MM.1S (cell line): ENCODE data around the gene NUAK1.

Experiments used
- DNase-seq: peaks from one replicate; pipeline ENCODE4 v3.0.0-alpha.2; 2015
- H2AFZ ChIP-seq: fragments of 300-600 bp; sonication (generic); 2 replicates; pipeline ENCODE4 v1.6.0; 2016; ENCODE audit warnings: antibody characterized with exemption, low read length
- H3F3A ChIP-seq: fragments of 300-600 bp; sonication (generic); 2 replicates; pipeline ENCODE4 v1.6.1; 2016; ENCODE audit warnings: mild to moderate bottlenecking, antibody characterized with exemption, low read length, moderate library complexity, mixed read lengths; ENCODE audit not compliant: insufficient read depth
- H3K27ac ChIP-seq: fragments of 300-600 bp; sonication (generic); 2 replicates; pipeline ENCODE4 v1.5.1; 2016; ENCODE audit warnings: mild to moderate bottlenecking, low read length
- H3K27me3 ChIP-seq: fragments of 300-600 bp; sonication (generic); replicated peaks from 2 replicates; pipeline ENCODE4 v1.6.0; 2016; ENCODE audit warnings: low read length; ENCODE audit not compliant: insufficient read depth
- H3K36me3 ChIP-seq: fragments of 300-600 bp; sonication (generic); replicated peaks from 2 replicates; pipeline ENCODE4 v1.6.1; 2016; ENCODE audit warnings: mild to moderate bottlenecking, low read length, mixed read lengths; ENCODE audit not compliant: insufficient read depth
- H3K4me1 ChIP-seq: fragments of 300-600 bp; sonication (generic); 2 replicates; pipeline ENCODE4 v1.6.1; 2016; ENCODE audit warnings: low read length, mixed read lengths
- H3K4me2 ChIP-seq: fragments of 300-600 bp; sonication (generic); 2 replicates; pipeline ENCODE4 v1.6.0; 2016; ENCODE audit warnings: low read depth, low read length
- H3K4me3 ChIP-seq: fragments of 300-600 bp; sonication (generic); 2 replicates; pipeline ENCODE4 v1.5.1; 2016; ENCODE audit warnings: low read length, mixed read lengths
- H3K79me2 ChIP-seq: fragments of 300-600 bp; sonication (generic); 2 replicates; pipeline ENCODE4 v1.6.1; 2016; ENCODE audit warnings: mixed run types, low read length, mixed read lengths
- H3K9ac ChIP-seq: fragments of 300-600 bp; sonication (generic); 2 replicates; pipeline ENCODE4 v1.6.1; 2016; ENCODE audit warnings: low read length, mixed read lengths
- H3K9me2 ChIP-seq: fragments of 300-600 bp; sonication (generic); replicated peaks from 2 replicates; pipeline ENCODE4 v1.6.1; 2016; ENCODE audit warnings: mild to moderate bottlenecking, low read length, mixed read lengths; ENCODE audit not compliant: insufficient read depth
- H3K9me3 ChIP-seq: fragments of 300-600 bp; sonication (generic); replicated peaks from 2 replicates; pipeline ENCODE4 v1.6.1; 2016; ENCODE audit warnings: mild to moderate bottlenecking, low read length, mixed read lengths; ENCODE audit not compliant: insufficient read depth
- H4K20me1 ChIP-seq: fragments of 300-600 bp; sonication (generic); 2 replicates; pipeline ENCODE4 v1.6.1; 2016; ENCODE audit warnings: mild to moderate bottlenecking, low read length, moderate library complexity, mixed read lengths; ENCODE audit not compliant: insufficient read depth
- EZH2 ChIP-seq: fragments of 300-600 bp; sonication (generic); optimal IDR thresholded peaks from 2 replicates; pipeline ENCODE3; 2017; ENCODE audit warnings: low read depth, mild to moderate bottlenecking, antibody characterized with exemption, low read length, mixed read lengths
- EZH2phosphoT487 ChIP-seq: fragments of 300-600 bp; sonication (generic); IDR thresholded peaks from 2 replicates; pipeline ENCODE4 v1.6.1; 2018; ENCODE audit warnings: antibody characterized with exemption, low read length
- TF ChIP-seq, protein P1 (sequence below): fragments of 300-600 bp; sonication (generic); IDR thresholded peaks from 2 replicates; pipeline ENCODE4 v1.5.1; 2016; ENCODE audit warnings: antibody characterized with exemption, low read length, mixed read lengths

NUAK1 gene

DNA sequence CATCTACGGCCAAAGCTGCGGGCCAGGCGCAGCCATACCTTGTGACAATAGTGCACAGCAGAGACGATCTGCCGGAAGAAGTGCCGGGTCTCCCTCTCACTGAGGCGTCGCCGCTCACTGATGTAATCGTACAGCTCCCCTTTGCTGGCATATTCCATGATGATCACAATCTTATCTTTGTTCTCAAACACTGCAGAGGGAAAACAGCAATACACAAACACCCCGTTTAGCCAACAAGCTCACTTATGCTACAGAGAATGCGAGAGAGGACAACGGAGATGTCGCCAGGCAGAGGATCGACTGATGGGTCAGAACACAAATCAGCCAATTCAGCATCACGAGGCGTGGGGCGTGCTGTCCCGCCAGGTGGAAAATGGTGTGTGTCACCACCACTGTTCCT, 52.1 kb downstream of the NUAK1 start:
- Histone ChIP-seq H3F3A (no peaks in the 10 kb centered on the region; the same call in 1 of the 2 replicates), H4K20me1 (no peaks in the 10 kb centered on the region), H3K27me3 (no peaks in the 10 kb centered on the region), H3K4me2 (no peak overlapping the region), H2AFZ (no peak overlapping the region), H3K4me1 (no peaks in the 10 kb centered on the region), H3K36me3 (peaks cover 7% of the 10 kb centered on the region; the same call in 1 of the 2 replicates), H3K9me3 (no peaks in the 10 kb centered on the region), H3K9me2 (no peaks in the 10 kb centered on the region), H3K4me3 (no peak overlapping the region), H3K9ac (no peak overlapping the region), H3K79me2 (peaks cover 61% of the 10 kb centered on the region), H3K27ac (no peak overlapping the region)
- TF ChIP-seq, protein P1, sequence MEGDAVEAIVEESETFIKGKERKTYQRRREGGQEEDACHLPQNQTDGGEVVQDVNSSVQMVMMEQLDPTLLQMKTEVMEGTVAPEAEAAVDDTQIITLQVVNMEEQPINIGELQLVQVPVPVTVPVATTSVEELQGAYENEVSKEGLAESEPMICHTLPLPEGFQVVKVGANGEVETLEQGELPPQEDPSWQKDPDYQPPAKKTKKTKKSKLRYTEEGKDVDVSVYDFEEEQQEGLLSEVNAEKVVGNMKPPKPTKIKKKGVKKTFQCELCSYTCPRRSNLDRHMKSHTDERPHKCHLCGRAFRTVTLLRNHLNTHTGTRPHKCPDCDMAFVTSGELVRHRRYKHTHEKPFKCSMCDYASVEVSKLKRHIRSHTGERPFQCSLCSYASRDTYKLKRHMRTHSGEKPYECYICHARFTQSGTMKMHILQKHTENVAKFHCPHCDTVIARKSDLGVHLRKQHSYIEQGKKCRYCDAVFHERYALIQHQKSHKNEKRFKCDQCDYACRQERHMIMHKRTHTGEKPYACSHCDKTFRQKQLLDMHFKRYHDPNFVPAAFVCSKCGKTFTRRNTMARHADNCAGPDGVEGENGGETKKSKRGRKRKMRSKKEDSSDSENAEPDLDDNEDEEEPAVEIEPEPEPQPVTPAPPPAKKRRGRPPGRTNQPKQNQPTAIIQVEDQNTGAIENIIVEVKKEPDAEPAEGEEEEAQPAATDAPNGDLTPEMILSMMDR: no peak
- TF ChIP-seq EZH2: no peak
- no peak for TF ChIP-seq EZH2phosphoT487
- DNase-seq: no peak

DNA sequence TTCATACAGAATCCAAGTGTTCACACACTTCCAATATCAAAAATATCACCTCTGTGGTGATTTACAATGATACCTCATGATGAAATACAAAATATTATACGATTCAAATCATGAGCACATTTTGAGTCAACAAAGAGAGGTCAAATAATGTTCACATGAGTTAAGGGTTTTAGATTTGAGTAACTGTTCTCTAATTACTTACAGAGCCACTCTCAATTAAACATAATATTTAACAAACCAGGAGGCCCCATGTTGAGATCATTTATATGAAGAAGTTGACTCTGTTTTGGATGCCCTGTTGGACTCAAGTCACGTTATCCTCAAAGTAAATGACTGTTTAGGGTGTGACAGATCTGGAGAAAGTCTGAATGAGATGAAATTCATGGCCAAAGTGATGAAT, 53.5 kb downstream of the NUAK1 start:
- no peaks in the 10 kb centered on the region for H3K27me3 ChIP-seq
- no peaks in the 10 kb centered on the region for H3K9me3 ChIP-seq
- no peak overlapping the region for H2AFZ ChIP-seq
- TF ChIP-seq EZH2 (no peak), EZH2phosphoT487 (no peak)
- TF ChIP-seq, protein P1: no peak
- H3K4me3 ChIP-seq: no peak overlapping the region
- no peak overlapping the region for H3K4me2 ChIP-seq
- no peaks in the 10 kb centered on the region for H4K20me1 ChIP-seq
- DNase-seq: no peak
- peaks cover 7% of the 10 kb centered on the region; the same call in 1 of the 2 replicates for H3K36me3 ChIP-seq
- H3K27ac ChIP-seq: no peak overlapping the region
- H3K9me2 ChIP-seq: no peaks in the 10 kb centered on the region
- H3K79me2 ChIP-seq: peaks cover 47% of the 10 kb centered on the region
- no peaks in the 10 kb centered on the region; the same call in 1 of the 2 replicates for H3F3A ChIP-seq
- H3K4me1 ChIP-seq: no peaks in the 10 kb centered on the region
- no peak overlapping the region for H3K9ac ChIP-seq

DNA sequence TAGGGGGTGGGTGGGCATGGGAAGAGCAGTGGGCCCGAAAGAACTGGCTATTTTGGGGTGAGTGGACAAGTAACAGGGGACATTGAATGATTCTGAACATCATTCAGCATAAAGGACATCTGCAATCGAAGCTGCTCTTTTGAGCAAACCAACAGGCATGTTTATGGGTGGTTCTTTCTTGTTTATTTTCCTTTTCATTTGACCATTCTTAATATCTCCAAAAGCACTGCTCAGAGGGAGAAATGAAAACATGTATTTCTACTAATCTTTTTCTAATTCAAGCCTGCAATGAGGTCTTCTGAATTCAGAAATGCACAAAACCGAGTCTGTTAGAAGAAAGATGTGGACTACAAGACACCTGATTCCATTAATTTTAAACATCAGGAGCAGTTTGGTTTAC, 54.0 kb downstream of the NUAK1 start:
- TF ChIP-seq EZH2phosphoT487: no peak
- TF ChIP-seq, protein P1: no peak
- no peak for TF ChIP-seq EZH2
- Histone ChIP-seq H3K27ac (no peak overlapping the region), H2AFZ (no peak overlapping the region), H3F3A (no peaks in the 10 kb centered on the region; the same call in 1 of the 2 replicates), H3K36me3 (peaks cover 7% of the 10 kb centered on the region; the same call in 1 of the 2 replicates), H3K79me2 (peaks cover 42% of the 10 kb centered on the region), H4K20me1 (no peaks in the 10 kb centered on the region), H3K4me3 (no peak overlapping the region), H3K9me3 (no peaks in the 10 kb centered on the region), H3K4me2 (no peak overlapping the region), H3K27me3 (no peaks in the 10 kb centered on the region), H3K9me2 (no peaks in the 10 kb centered on the region), H3K9ac (no peak overlapping the region), H3K4me1 (no peaks in the 10 kb centered on the region)
- DNase-seq: no peak
